Muscle of leg (tissue), 11 donors: ENCODE data around the gene VPS13C. TPM values are rescaled to one million over a fixed set of nuclear protein-coding genes. Genes with fewer than 3 reads are reported as not detected.

Source experiments
- DNase-seq: peaks from one replicate; pipeline ENCODE4 v3.0.0; 2013
- H3K27ac ChIP-seq: one replicate; pipeline ENCODE4 v1.5.1; 2013; ENCODE audit warnings: mild to moderate bottlenecking, low read length, control low read depth
- H3K27me3 ChIP-seq: one replicate; pipeline ENCODE4 v1.6.1; 2013; ENCODE audit warnings: low read length; ENCODE audit not compliant: control insufficient read depth, insufficient read depth
- H3K36me3 ChIP-seq: one replicate; pipeline ENCODE4 v1.6.1; 2013; ENCODE audit warnings: low read length; ENCODE audit not compliant: control insufficient read depth, insufficient read depth
- H3K4me1 ChIP-seq: one replicate; pipeline ENCODE4 v1.6.1; 2013; ENCODE audit warnings: low read length; ENCODE audit not compliant: control insufficient read depth, insufficient read depth
- H3K4me3 ChIP-seq: one replicate; pipeline ENCODE4 v1.5.1; 2013; ENCODE audit warnings: low read length, control low read depth
- H3K9me3 ChIP-seq: replicated peaks from 2 replicates; pipeline ENCODE4 v1.6.1; 2013; ENCODE audit warnings: low read depth, low read length; ENCODE audit not compliant: control insufficient read depth
- whole genome bisulfite sequencing: methylation state at CpG from one replicate; pipeline ENCODE4 v1.1.5; 2013; ENCODE audit warnings: missing lambda C conversion rate; ENCODE audit not compliant: insufficient coverage; 5-methylcytosine and 5-hydroxymethylcytosine counted together
- polyA plus RNA-seq, 8 donors: library from polyadenylated mRNA; unstranded; fragments of 120-200 nt; gene quantifications; one replicate each; pipeline versions ENCODE4 v1.2.1 to v1.2.3, GENCODE V29; 2013; ENCODE audit warnings: inconsistent platforms in 1 of 8, low replicate concordance in 1 of 8; ENCODE audit not compliant: insufficient read length in 8 of 8, insufficient read depth in 1 of 8
- total RNA-seq: library from RNA; stranded (reverse); fragments of 120-200 nt; gene quantifications from one replicate; pipeline ENCODE4 v1.2.4, GENCODE V29; 2013

VPS13C gene
- total and polyA plus RNA-seq, 9 donors = 20.8 to 39.1 (median 27.8) TPM

DNA sequence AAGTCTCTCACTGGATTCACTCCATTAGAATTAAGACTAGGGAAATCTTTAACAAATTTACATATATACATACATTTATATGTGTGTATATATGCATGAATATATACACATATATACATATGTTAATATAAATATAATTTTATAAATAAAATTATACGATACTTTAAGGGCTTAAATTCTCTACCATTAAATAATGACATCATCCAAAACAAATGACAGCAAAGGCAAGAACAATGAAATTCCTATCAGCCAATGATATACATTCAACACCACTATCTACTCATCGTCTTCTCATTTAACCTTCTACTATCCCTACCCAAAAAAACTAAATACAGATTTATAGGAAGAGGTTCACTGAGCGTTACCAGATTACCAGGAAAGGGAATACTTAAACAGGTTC is 152.0 kb downstream of the VPS13C start:
- Histone ChIP-seq H3K9me3 (no peaks in the 10 kb centered on the region), H3K36me3 (peaks cover 13% of the 10 kb centered on the region), H3K27ac (no peak overlapping the region), H3K4me1 (no peaks in the 10 kb centered on the region), H3K4me3 (no peak overlapping the region), H3K27me3 (no peaks in the 10 kb centered on the region)
- no CpG with 5 or more reads among the region's 3 CpGs for WGBS
- DNase-seq = no peak

DNA sequence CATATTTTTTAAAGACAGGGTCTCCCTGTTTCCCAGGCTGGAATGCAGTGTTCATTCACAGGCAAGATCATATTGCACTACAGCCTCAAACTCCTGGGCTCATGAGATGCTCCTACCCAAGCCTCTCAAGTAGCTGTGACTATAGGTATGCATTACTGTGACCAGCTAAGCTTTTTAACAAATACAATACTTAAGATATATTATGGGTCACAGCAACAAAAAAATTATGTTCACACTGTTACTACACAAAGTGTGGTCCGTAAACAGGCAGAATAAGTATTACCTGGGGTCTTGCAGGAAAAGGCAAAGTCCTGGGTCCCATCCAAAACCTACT is 152.5 kb downstream of the VPS13C start:
- no peak overlapping the region for H3K4me3 ChIP-seq
- no peaks in the 10 kb centered on the region for H3K9me3 ChIP-seq
- H3K36me3 ChIP-seq = peaks cover 13% of the 10 kb centered on the region
- H3K27me3 ChIP-seq = no peaks in the 10 kb centered on the region
- H3K27ac ChIP-seq = no peak overlapping the region
- no peak for DNase-seq
- no peaks in the 10 kb centered on the region for H3K4me1 ChIP-seq
- no CpG with 5 or more reads among the region's 1 CpG for WGBS

DNA sequence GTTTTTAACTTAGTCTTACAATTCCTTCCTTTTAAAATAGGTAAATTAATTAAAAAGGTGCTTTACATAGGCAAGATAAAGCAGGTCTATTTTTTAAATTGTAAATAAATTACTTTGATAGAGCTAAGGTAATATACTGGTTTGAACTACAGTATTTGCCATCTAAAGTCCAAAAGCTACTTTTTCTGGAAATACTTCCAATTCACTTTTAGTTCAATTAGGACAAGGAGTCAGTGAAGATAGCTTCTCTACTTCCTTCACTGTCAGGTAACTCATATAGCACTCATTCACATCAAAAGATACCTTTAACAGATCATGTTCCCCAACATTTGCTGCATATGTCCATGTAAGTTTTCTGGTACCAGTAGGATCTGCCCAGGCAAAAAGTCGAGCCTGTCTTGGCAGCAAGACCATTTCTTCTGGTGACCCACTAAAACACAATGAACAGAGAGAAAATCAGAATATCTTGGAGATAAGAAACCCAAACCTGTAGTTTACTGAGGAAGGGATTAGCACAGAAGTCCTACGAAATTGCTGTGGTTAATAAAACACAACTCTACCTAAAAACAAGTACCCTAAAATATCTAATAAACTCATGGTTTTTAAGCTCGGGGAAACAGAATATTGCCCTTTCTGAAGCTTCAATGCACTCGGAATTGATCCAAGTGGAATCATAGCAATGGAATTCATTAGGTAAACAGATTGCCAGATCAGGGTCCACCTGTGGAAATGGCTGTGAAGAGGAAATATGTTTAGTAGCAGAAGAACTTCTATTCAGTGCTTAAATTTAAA is 153.1 kb downstream of the VPS13C start:
- no peaks in the 10 kb centered on the region for H3K4me1 ChIP-seq
- no peak overlapping the region for H3K4me3 ChIP-seq
- H3K27me3 ChIP-seq = no peaks in the 10 kb centered on the region
- no peak for DNase-seq
- peaks cover 13% of the 10 kb centered on the region for H3K36me3 ChIP-seq
- peaks cover 5% of the 10 kb centered on the region for H3K9me3 ChIP-seq
- no peak overlapping the region for H3K27ac ChIP-seq
- no CpG with 5 or more reads among the region's 4 CpGs for WGBS

DNA sequence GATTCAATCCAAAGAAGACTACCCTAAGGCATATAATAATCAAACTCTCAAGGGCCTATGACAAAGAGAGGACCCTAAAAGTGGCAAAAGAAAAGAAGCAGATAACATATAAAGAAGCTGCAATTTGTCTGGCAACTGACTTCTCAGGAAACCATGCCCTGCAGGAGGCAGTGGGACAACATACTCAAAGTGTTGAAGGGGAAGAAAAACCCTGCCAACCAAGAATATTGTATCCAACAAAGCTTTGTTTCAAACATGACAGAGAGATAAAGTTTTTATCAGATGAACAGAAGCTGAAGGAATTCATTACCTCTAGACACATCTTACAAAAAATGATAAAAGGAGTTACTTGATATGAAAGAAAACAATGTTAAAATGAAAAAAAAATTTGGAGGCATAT is 167.1 kb downstream of the VPS13C start:
- peaks cover 4% of the 10 kb centered on the region for H3K36me3 ChIP-seq

DNA sequence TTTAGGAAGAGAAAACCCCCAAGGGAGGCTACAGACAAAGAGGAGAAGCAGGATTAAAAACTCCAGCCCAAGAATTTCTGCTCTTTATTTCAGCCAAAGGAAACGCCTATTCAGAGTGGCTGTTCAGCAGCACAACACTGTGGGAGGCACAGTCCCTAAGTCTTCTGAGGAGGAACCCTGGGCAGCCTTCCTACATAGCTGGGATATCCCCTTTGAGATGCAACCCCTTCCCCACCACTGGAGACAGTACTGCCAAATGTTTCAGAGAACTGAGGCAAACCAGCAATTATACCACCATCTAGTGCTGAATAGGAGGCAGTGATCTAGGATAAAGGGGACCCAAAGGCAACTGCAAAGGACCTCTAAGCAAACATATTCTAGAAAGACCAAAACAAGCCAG is 168.1 kb downstream of the VPS13C start:
- Histone ChIP-seq H3K27ac (no peak overlapping the region), H3K36me3 (peaks cover 4% of the 10 kb centered on the region)
- 73% methylated on average over 1 of the region's 1 CpG for WGBS

More for the DNA sequence above, 167.1 kb downstream of the VPS13C start:
- H3K27me3 ChIP-seq = no peaks in the 10 kb centered on the region
- no peaks in the 10 kb centered on the region for H3K4me1 ChIP-seq
- H3K4me3 ChIP-seq = no peak overlapping the region
- no peak for DNase-seq
- H3K9me3 ChIP-seq = peaks cover 8% of the 10 kb centered on the region
- no peak overlapping the region for H3K27ac ChIP-seq

DNA sequence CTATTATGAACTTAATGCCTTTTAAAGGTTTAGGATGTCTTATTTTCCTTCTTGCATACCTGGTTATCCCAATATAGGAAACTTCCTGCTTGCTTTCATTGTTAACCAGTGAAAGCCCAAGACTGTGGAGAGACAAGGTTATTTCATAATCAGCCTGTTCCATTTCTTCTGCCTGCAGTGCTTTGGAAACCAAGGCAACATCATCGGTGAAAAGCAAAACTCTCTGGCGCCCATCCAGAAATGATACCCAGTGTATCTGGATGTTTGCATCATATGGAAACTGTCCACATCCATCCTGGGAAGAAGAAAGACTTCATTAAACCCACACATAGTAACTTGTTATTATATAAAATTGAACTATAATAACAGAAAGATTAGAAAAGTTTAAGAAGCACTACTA is 170.1 kb downstream of the VPS13C start:
- peaks cover 8% of the 10 kb centered on the region for H3K9me3 ChIP-seq
- no CpG with 5 or more reads among the region's 2 CpGs for WGBS
- no peak overlapping the region for H3K4me3 ChIP-seq
- no peak for DNase-seq
- no peaks in the 10 kb centered on the region for H3K27me3 ChIP-seq
- no peaks in the 10 kb centered on the region for H3K4me1 ChIP-seq
- peaks cover 2% of the 10 kb centered on the region for H3K36me3 ChIP-seq
- H3K27ac ChIP-seq = no peak overlapping the region

More for the DNA sequence above, 168.1 kb downstream of the VPS13C start:
- DNase-seq = no peak
- Histone ChIP-seq H3K27me3 (no peaks in the 10 kb centered on the region), H3K9me3 (peaks cover 8% of the 10 kb centered on the region), H3K4me1 (no peaks in the 10 kb centered on the region), H3K4me3 (no peak overlapping the region)

DNA sequence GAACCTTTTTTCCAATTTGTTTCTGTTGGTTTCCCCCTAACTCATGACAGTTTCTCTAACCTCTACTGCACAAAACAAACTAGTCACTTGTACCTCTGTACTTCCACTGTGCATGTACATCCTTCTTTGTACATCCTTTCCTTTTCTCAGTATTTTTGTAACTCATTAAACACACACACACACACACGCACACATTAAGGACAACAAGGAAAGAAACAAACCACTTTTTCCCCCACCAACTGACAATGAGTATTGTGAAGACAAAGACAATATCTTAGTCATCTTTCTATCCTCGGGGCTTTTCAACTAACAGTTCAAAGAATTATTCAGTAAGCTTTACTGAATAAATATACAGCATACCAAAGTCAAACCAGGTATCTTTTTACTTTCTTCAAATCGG is 170.5 kb downstream of the VPS13C start:
- Histone ChIP-seq H3K9me3 (peaks cover 8% of the 10 kb centered on the region), H3K27ac (no peak overlapping the region), H3K4me3 (no peak overlapping the region), H3K36me3 (peaks cover 2% of the 10 kb centered on the region), H3K27me3 (no peaks in the 10 kb centered on the region), H3K4me1 (no peaks in the 10 kb centered on the region)
- WGBS = no CpG with 5 or more reads among the region's 3 CpGs
- DNase-seq = no peak

DNA sequence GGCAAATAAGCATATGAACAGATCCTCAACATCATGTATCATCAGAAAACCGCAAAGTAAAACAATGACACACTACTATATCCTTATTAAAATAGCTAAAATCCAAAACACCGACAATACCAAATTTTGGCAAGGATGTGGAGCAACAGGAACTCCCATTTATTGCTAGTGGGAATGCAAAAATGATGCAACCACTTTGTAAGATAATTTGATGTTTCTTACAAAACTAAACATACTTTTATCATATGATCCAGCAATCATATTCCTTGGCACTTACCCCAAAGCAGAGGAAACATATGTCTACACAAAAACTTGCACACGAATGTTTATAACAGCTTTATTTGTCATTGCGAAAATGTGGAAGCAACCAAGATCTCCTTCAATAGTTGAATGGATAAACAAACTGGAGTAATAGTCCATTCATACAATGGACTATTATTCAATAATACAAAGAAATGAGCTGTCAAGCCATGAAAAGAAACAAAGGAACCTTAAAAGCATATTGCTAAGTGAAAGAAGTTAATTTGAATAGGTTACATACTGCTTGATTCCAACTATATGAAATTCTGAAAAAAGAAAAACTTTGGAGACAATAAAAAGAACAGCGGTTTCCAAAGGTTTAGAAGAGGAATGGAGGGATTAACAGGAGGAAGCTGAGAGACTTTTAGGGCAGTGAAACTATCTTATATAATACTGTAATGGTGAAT is 172.0 kb downstream of the VPS13C start:
- Histone ChIP-seq H3K27me3 (no peaks in the 10 kb centered on the region), H3K9me3 (peaks cover 6% of the 10 kb centered on the region), H3K36me3 (peaks cover 2% of the 10 kb centered on the region), H3K27ac (no peak overlapping the region), H3K4me1 (no peaks in the 10 kb centered on the region), H3K4me3 (no peak overlapping the region)
- DNase-seq = no peak
- no CpG with 5 or more reads among the region's 5 CpGs for WGBS

DNA sequence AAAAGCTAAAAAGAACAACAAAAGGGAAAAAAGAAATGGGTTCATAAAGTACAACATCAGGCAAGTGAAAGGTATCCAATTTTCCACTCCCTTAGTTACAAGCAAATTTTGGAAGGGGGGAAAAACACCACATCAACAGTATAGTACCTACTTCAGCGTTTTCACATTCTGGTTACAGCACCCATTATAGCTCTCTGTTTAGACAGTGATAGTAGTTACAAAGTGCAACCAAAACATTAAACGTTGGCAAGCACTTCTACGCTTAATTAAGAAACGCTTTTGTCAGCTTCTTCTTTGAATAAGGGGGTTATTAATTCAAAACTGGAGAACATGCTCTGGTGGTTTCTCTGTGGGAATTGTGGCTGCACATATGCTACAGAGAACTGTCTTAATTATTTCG is 180.2 kb downstream of the VPS13C start:
- Histone ChIP-seq H3K4me3 (no peak overlapping the region), H3K9me3 (no peaks in the 10 kb centered on the region), H3K27ac (no peak overlapping the region), H3K4me1 (no peaks in the 10 kb centered on the region), H3K27me3 (no peaks in the 10 kb centered on the region), H3K36me3 (no peaks in the 10 kb centered on the region)
- DNase-seq = no peak
- WGBS = no CpG with 5 or more reads among the region's 5 CpGs

DNA sequence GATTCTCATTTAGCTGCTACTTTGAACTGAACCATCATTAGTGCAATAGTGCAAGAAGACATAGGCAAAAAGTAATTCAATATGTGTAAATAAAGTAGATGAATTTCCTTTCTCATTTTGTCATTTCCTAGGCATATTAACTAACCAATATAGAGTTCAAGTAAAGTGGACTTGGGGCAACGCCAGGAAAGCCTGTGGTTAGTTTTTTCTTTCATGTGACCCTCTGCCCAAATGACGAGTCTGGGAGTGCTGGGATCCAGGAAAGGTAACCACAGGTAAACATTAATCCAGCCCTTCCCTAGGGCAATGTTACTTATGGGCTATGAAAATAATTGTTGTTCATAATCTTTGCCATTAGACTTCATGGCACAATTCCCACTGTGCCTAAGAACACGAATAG is 181.0 kb downstream of the VPS13C start:
- Histone ChIP-seq H3K9me3 (no peaks in the 10 kb centered on the region), H3K36me3 (no peaks in the 10 kb centered on the region), H3K27me3 (no peaks in the 10 kb centered on the region), H3K4me1 (no peaks in the 10 kb centered on the region), H3K27ac (no peak overlapping the region), H3K4me3 (no peak overlapping the region)
- no CpG with 5 or more reads among the region's 3 CpGs for WGBS
- no peak for DNase-seq
